NCI-H1105 treated with DMSO at 0.1 percent for 48 hours (cell line): ENCODE results near the gene HOXB9.

Experiments
- DNase-seq: peaks from one replicate; lab custom pipeline; 2025; lab: John Stamatoyannopoulos, UW

Gene HOXB9

GRCh38 chr17:48586355-48587258 lies 39.6 kb downstream of the HOXB9 start:
- DNase-seq, result no peak

GRCh38 chr17:48584223-48584741 lies 41.9 kb downstream of the HOXB9 start:
- DNase-seq, result no peak

GRCh38 chr17:48583708-48584222 lies 42.4 kb downstream of the HOXB9 start:
- no peak for DNase-seq

GRCh38 chr17:48582750-48583069 lies 43.4 kb downstream of the HOXB9 start:
- no peak for DNase-seq

GRCh38 chr17:48579760-48580554 lies 46.2 kb downstream of the HOXB9 start:
- DNase-seq, result no peak

GRCh38 chr17:48579471-48579759 lies 46.7 kb downstream of the HOXB9 start:
- DNase-seq, result no peak

GRCh38 chr17:48578616-48579470 lies 47.3 kb downstream of the HOXB9 start:
- DNase-seq, result no peak

GRCh38 chr17:48577946-48578615 lies 48.1 kb downstream of the HOXB9 start, which contains the start of gene HOXB4:
TSS of gene HOXB4 (minus strand) at chr17:48578350. CDS start at chr17:48578319, 31 bp downstream.
- DNase-seq, result peak; percentile 78

GRCh38 chr17:48577330-48577945 lies 48.7 kb downstream of the HOXB9 start:
- DNase-seq, result peak; percentile 11

GRCh38 chr17:48576479-48577309 lies 49.5 kb downstream of the HOXB9 start:
- no peak for DNase-seq

- DNase-seq, result no peak
These were observed 50.3 kb downstream of the HOXB9 start for GRCh38 chr17:48575673-48576478.

GRCh38 chr17:48575066-48575582 lies 51.0 kb downstream of the HOXB9 start:
- no peak for DNase-seq

- DNase-seq, result no peak
These were observed 51.6 kb downstream of the HOXB9 start for GRCh38 chr17:48574505-48575065.

GRCh38 chr17:48571826-48572417 lies 54.2 kb downstream of the HOXB9 start:
- no peak for DNase-seq
